CD4-positive, alpha-beta T cell treated with Interleukin-21 for 1 hour (primary cell): ENCODE data around the gene CBX4.

Source experiments
- DNase-seq: peaks from one replicate; pipeline ENCODE4 v3.0.0-alpha.2; 2020

The CBX4 gene

GRCh38 chr17:79840989-79841286 lies 1.7 kb upstream of the CBX4 start:
- DNase-seq = no peak

- peak; percentile 32 for DNase-seq
Measured at GRCh38 chr17:79840269-79840988, 1.2 kb upstream of the CBX4 start.

GRCh38 chr17:79838522-79839274 lies 542 bp downstream of the CBX4 start:
- DNase-seq = peak; percentile 58

GRCh38 chr17:79837888-79838521 lies 1.2 kb downstream of the CBX4 start:
- DNase-seq = peak; percentile 58

- DNase-seq = peak; percentile 47
Measured at GRCh38 chr17:79836972-79837887, 2.0 kb downstream of the CBX4 start.

GRCh38 chr17:79836510-79836971 lies 2.7 kb downstream of the CBX4 start:
- no peak for DNase-seq

GRCh38 chr17:79835953-79836509 lies 3.2 kb downstream of the CBX4 start:
- DNase-seq = no peak

- no peak for DNase-seq
Measured at GRCh38 chr17:79835470-79835899, 3.8 kb downstream of the CBX4 start.

- peak; percentile 55 for DNase-seq
Measured at GRCh38 chr17:79834565-79835469, 4.4 kb downstream of the CBX4 start.

GRCh38 chr17:79833744-79834564 lies 5.3 kb downstream of the CBX4 start:
- no peak for DNase-seq

GRCh38 chr17:79833110-79833450 lies 6.2 kb downstream of the CBX4 start:
- no peak for DNase-seq

GRCh38 chr17:79832218-79833109 lies 6.8 kb downstream of the CBX4 start:
- DNase-seq = no peak

GRCh38 chr17:79831265-79832217 lies 7.7 kb downstream of the CBX4 start:
- no peak for DNase-seq

GRCh38 chr17:79830763-79831264 lies 8.4 kb downstream of the CBX4 start:
- DNase-seq = no peak

GRCh38 chr17:79830303-79830702 lies 8.9 kb downstream of the CBX4 start:
- no peak for DNase-seq

GRCh38 chr17:79829457-79829856 lies 9.8 kb downstream of the CBX4 start:
- DNase-seq = no peak

GRCh38 chr17:79829004-79829403 lies 10.2 kb downstream of the CBX4 start:
- DNase-seq = no peak
